T-helper 2 cell treated with Interferon-gamma antibody and Interleukin-4, amounts not matched to agents 100 ng/mL and 5 ng/mL, for 36 hours (primary cell): Measurements from ENCODE around the gene TSSK1B. TPM values are rescaled to one million over a fixed set of nuclear protein-coding genes. Genes with fewer than 3 reads are reported as not detected.
"Not testable (repeated sequence)": the region's sequence is repeated elsewhere in the genome, so short reads cannot be mapped to it uniquely, and the experiment has no call there.

ENCODE experiments used
- intact Hi-C: fragments of 100-400 bp; cut with micrococcal nuclease; formaldehyde crosslinking; loops from one replicate; pipeline ENCODE4 v1.15.1; 2023
- total RNA-seq: library from RNA; stranded (reverse); gene quantifications from 2 replicates; pipeline ENCODE4 v1.2.3, GENCODE V29; 2022

The TSSK1B gene
- total RNA-seq, 1 donor from 2014 or later: not detected

GRCh38 chr5:113397986-113398385, 36.8 kb downstream of the TSSK1B start:
- intact Hi-C loops: not testable (repeated sequence)

GRCh38 chr5:113397046-113397445, 37.7 kb downstream of the TSSK1B start:
- intact Hi-C loops: no loop called here

- intact Hi-C loops: no loop called here
Observed at GRCh38 chr5:113394658-113395057, 40.1 kb downstream of the TSSK1B start.

- intact Hi-C loops: no loop called here
Observed at GRCh38 chr5:113390224-113390623, 44.6 kb downstream of the TSSK1B start.

GRCh38 chr5:113389116-113389515, 45.7 kb downstream of the TSSK1B start:
- intact Hi-C loops: no loop called here

- intact Hi-C loops: no loop called here
Observed at GRCh38 chr5:113387844-113388243, 46.9 kb downstream of the TSSK1B start.

GRCh38 chr5:113384782-113385285, 50.0 kb downstream of the TSSK1B start:
- intact Hi-C loops: no loop called here

- intact Hi-C loops: no loop called here
Observed at GRCh38 chr5:113382731-113383130, 52.1 kb downstream of the TSSK1B start.

Other genes with a start within 250 kb of the TSSK1B start
- gene MCC, start 53.5 kb upstream of the TSSK1B start, total RNA-seq: 3.2 and 3.8 TPM in 2 replicates
- 27.0 and 31.4 TPM in 2 replicates for gene YTHDC2, start 78.7 kb upstream of the TSSK1B start, total RNA-seq